Measurements from ENCODE around the gene IMPDH1.

IMPDH1 gene

GRCh38 chr7:128356546-128357216 is 53.1 kb downstream of the IMPDH1 start:
- no peak for TF ChIP-seq Cebpa-rat (IDR thresholded peaks at IDR 0.05)
- peaks cover 49% of the 10 kb centered on the region for H3K27me3 ChIP-seq
- peaks cover 17% of the 10 kb centered on the region for H3K4me1 ChIP-seq
- H3K9me3 ChIP-seq, result peaks cover 4% of the 10 kb centered on the region
- H3K4me3 ChIP-seq, result no peak overlapping the region
- H3K27ac ChIP-seq, result no peak overlapping the region
- H4K20me1 ChIP-seq, result no peaks in the 10 kb centered on the region
- H3K36me3 ChIP-seq, result no peaks in the 10 kb centered on the region
- no peak overlapping the region for H3K9ac ChIP-seq
- no peak overlapping the region for H3K4me2 ChIP-seq

GRCh38 chr7:128353610-128354009 is 56.2 kb downstream of the IMPDH1 start:
- H4K20me1 ChIP-seq, result no peaks in the 10 kb centered on the region
- peaks cover 12% of the 10 kb centered on the region for H3K4me1 ChIP-seq
- TF ChIP-seq Cebpa-rat (IDR thresholded peaks at IDR 0.05), result no peak
- H3K9ac ChIP-seq, result no peak overlapping the region
- no peak overlapping the region for H3K27ac ChIP-seq
- H3K4me3 ChIP-seq, result no peak overlapping the region
- H3K9me3 ChIP-seq, result peaks cover 11% of the 10 kb centered on the region
- peaks cover 53% of the 10 kb centered on the region for H3K27me3 ChIP-seq
- H3K36me3 ChIP-seq, result no peaks in the 10 kb centered on the region
- H3K4me2 ChIP-seq, result no peak overlapping the region

GRCh38 chr7:128353189-128353588 is 56.6 kb downstream of the IMPDH1 start:
- peaks cover 11% of the 10 kb centered on the region for H3K9me3 ChIP-seq
- peaks cover 12% of the 10 kb centered on the region for H3K4me1 ChIP-seq
- H3K9ac ChIP-seq, result no peak overlapping the region
- no peaks in the 10 kb centered on the region for H4K20me1 ChIP-seq
- H3K4me3 ChIP-seq, result no peak overlapping the region
- H3K4me2 ChIP-seq, result no peak overlapping the region
- no peak for TF ChIP-seq Cebpa-rat (IDR thresholded peaks at IDR 0.05)
- H3K27me3 ChIP-seq, result peaks cover 53% of the 10 kb centered on the region
- H3K36me3 ChIP-seq, result no peaks in the 10 kb centered on the region
- no peak overlapping the region for H3K27ac ChIP-seq

GRCh38 chr7:128352636-128353035 is 57.1 kb downstream of the IMPDH1 start:
- no peak overlapping the region for H3K27ac ChIP-seq
- H4K20me1 ChIP-seq, result no peaks in the 10 kb centered on the region
- H3K36me3 ChIP-seq, result no peaks in the 10 kb centered on the region
- H3K9me3 ChIP-seq, result peaks cover 11% of the 10 kb centered on the region
- no peak overlapping the region for H3K4me2 ChIP-seq
- H3K4me3 ChIP-seq, result no peak overlapping the region
- no peak overlapping the region for H3K9ac ChIP-seq
- peaks cover 53% of the 10 kb centered on the region for H3K27me3 ChIP-seq
- peaks cover 12% of the 10 kb centered on the region for H3K4me1 ChIP-seq
- no peak for TF ChIP-seq Cebpa-rat (IDR thresholded peaks at IDR 0.05)

- no peak overlapping the region for H3K9ac ChIP-seq
- peaks cover 53% of the 10 kb centered on the region for H3K27me3 ChIP-seq
- H4K20me1 ChIP-seq, result no peaks in the 10 kb centered on the region
- H3K4me2 ChIP-seq, result no peak overlapping the region; the same call in 1 of the 2 replicates
- peaks cover 11% of the 10 kb centered on the region for H3K9me3 ChIP-seq
- TF ChIP-seq Cebpa-rat (IDR thresholded peaks at IDR 0.05), result no peak
- H3K36me3 ChIP-seq, result no peaks in the 10 kb centered on the region
- no peak overlapping the region for H3K27ac ChIP-seq
- H3K4me1 ChIP-seq, result peaks cover 12% of the 10 kb centered on the region
- H3K4me3 ChIP-seq, result no peak overlapping the region
Measured at GRCh38 chr7:128352153-128352537, 57.6 kb downstream of the IMPDH1 start.

- 0 out of 2 replicates have a peak overlapping the region, but pooled peaks have one; percentile 38 for H3K4me3 ChIP-seq
- H3K27me3 ChIP-seq, result peaks cover 53% of the 10 kb centered on the region
- H3K4me2 ChIP-seq, result peak overlapping the region; percentile 53
- H3K4me1 ChIP-seq, result peaks cover 12% of the 10 kb centered on the region
- 0 out of 2 replicates have a peak overlapping the region, but pooled peaks have one; percentile 14 for H3K27ac ChIP-seq
- H3K9me3 ChIP-seq, result peaks cover 11% of the 10 kb centered on the region
- H3K36me3 ChIP-seq, result no peaks in the 10 kb centered on the region
- no peaks in the 10 kb centered on the region for H4K20me1 ChIP-seq
- no peak for TF ChIP-seq Cebpa-rat (IDR thresholded peaks at IDR 0.05)
- H3K9ac ChIP-seq, result no peak overlapping the region
Measured at GRCh38 chr7:128351296-128352152, 58.3 kb downstream of the IMPDH1 start.

GRCh38 chr7:128350708-128351295 is 59.0 kb downstream of the IMPDH1 start:
- H3K4me2 ChIP-seq, result peak overlapping the region; percentile 53
- TF ChIP-seq Cebpa-rat (IDR thresholded peaks at IDR 0.05), result no peak
- peaks cover 11% of the 10 kb centered on the region for H3K9me3 ChIP-seq
- H3K27ac ChIP-seq, result 0 out of 2 replicates have a peak overlapping the region, but pooled peaks have one; percentile 14
- H3K27me3 ChIP-seq, result peaks cover 53% of the 10 kb centered on the region
- no peaks in the 10 kb centered on the region for H4K20me1 ChIP-seq
- H3K4me3 ChIP-seq, result no peak overlapping the region
- no peaks in the 10 kb centered on the region for H3K36me3 ChIP-seq
- H3K9ac ChIP-seq, result no peak overlapping the region
- H3K4me1 ChIP-seq, result peaks cover 12% of the 10 kb centered on the region

GRCh38 chr7:128349466-128349825 is 60.3 kb downstream of the IMPDH1 start:
- H3K27ac ChIP-seq, result no peak overlapping the region
- no peaks in the 10 kb centered on the region for H3K36me3 ChIP-seq
- no peak overlapping the region for H3K4me3 ChIP-seq
- H3K9me3 ChIP-seq, result peaks cover 11% of the 10 kb centered on the region
- no peak overlapping the region for H3K9ac ChIP-seq
- no peak for TF ChIP-seq Cebpa-rat (IDR thresholded peaks at IDR 0.05)
- H3K4me2 ChIP-seq, result no peak overlapping the region
- H3K27me3 ChIP-seq, result peaks cover 53% of the 10 kb centered on the region
- no peaks in the 10 kb centered on the region for H4K20me1 ChIP-seq
- peaks cover 12% of the 10 kb centered on the region for H3K4me1 ChIP-seq

GRCh38 chr7:128347647-128348097 is 62.1 kb downstream of the IMPDH1 start:
- H3K4me3 ChIP-seq, result no peak overlapping the region
- H3K9me3 ChIP-seq, result peaks cover 11% of the 10 kb centered on the region
- no peaks in the 10 kb centered on the region for H3K36me3 ChIP-seq
- no peak for TF ChIP-seq Cebpa-rat (IDR thresholded peaks at IDR 0.05)
- no peak overlapping the region for H3K4me2 ChIP-seq
- peaks cover 2% of the 10 kb centered on the region for H4K20me1 ChIP-seq
- H3K27ac ChIP-seq, result no peak overlapping the region
- no peak overlapping the region for H3K9ac ChIP-seq
- H3K27me3 ChIP-seq, result peaks cover 39% of the 10 kb centered on the region
- peaks cover 20% of the 10 kb centered on the region for H3K4me1 ChIP-seq

- peaks cover 34% of the 10 kb centered on the region for H4K20me1 ChIP-seq
- peak overlapping the region; percentile 52 for H3K4me2 ChIP-seq
- no peak overlapping the region for H3K27ac ChIP-seq
- no peaks in the 10 kb centered on the region for H3K9me3 ChIP-seq
- TF ChIP-seq Cebpa-rat (IDR thresholded peaks at IDR 0.05), result no peak
- H3K36me3 ChIP-seq, result peaks cover 21% of the 10 kb centered on the region
- peak overlapping the region; percentile 83; the same call in 1 of the 2 replicates for H3K4me3 ChIP-seq
- H3K9ac ChIP-seq, result no peak overlapping the region
- peaks cover 6% of the 10 kb centered on the region; the same call in 1 of the 2 replicates for H3K27me3 ChIP-seq
- H3K4me1 ChIP-seq, result peaks cover 25% of the 10 kb centered on the region
Measured at GRCh38 chr7:128344431-128344774, 65.4 kb downstream of the IMPDH1 start.
